ENCODE data around the gene ITCH. TPM values are rescaled to one million over a fixed set of nuclear protein-coding genes. Genes with fewer than 3 reads are reported as not detected.
A peak's percentile ranks its signal among the peaks of the same experiment; 100 is the strongest.
"Not testable (repeated sequence)": the region's sequence is repeated elsewhere in the genome, so short reads cannot be mapped to it uniquely, and the experiment has no call there.

ITCH gene
- polyA plus RNA-seq, 3 donors: 8.3 to 13.3 (median 12.1) TPM

- 89 to 91% (median 89%) methylated on average over 10 of the region's 10 CpGs for WGBS, 3 donors
- H3K27ac ChIP-seq (ENCODE audit: low read depth, low read length): not testable (repeated sequence)
Observed at GRCh38 chr20:34340726-34341125, 22.3 kb upstream of the ITCH start.

- WGBS, 3 donors: 95 to 96% (median 96%) methylated on average over 9 of the region's 9 CpGs
- H3K27ac ChIP-seq (ENCODE audit: low read depth, low read length): not testable (repeated sequence)
Observed at GRCh38 chr20:34341199-34341598, 21.9 kb upstream of the ITCH start.

- H3K27ac ChIP-seq (ENCODE audit: low read depth, low read length): no peak overlapping the region
- 80 to 82% (median 82%) methylated on average over 10 of the region's 10 CpGs for WGBS, 3 donors
Observed at GRCh38 chr20:34343458-34344211, 19.4 kb upstream of the ITCH start.

- 70 to 93% (median 89%) methylated on average over 5 of the region's 5 CpGs for WGBS, 3 donors
- H3K27ac ChIP-seq (ENCODE audit: low read depth, low read length): no peak overlapping the region
Observed at GRCh38 chr20:34344238-34344637, 18.8 kb upstream of the ITCH start.

- 87 to 91% (median 90%) methylated on average over 6 of the region's 6 CpGs for WGBS, 3 donors
- H3K27ac ChIP-seq (ENCODE audit: low read depth, low read length): no peak overlapping the region
Observed at GRCh38 chr20:34345402-34345736, 17.7 kb upstream of the ITCH start.

- H3K27ac ChIP-seq (ENCODE audit: low read depth, low read length): not testable (repeated sequence)
- WGBS, 3 donors: 88 to 92% (median 91%) methylated on average over 9 to 10 of the region's 10 CpGs
Observed at GRCh38 chr20:34345839-34346532, 17.1 kb upstream of the ITCH start.

- WGBS, 3 donors: 80 to 96% (median 90%) methylated on average over 9 of the region's 9 CpGs
- H3K27ac ChIP-seq (ENCODE audit: low read depth, low read length): not testable (repeated sequence)
Observed at GRCh38 chr20:34346533-34346865, 16.6 kb upstream of the ITCH start.

GRCh38 chr20:34347571-34347970 lies 15.5 kb upstream of the ITCH start:
- no peak overlapping the region for H3K27ac ChIP-seq (ENCODE audit: low read depth, low read length)
- WGBS, 3 donors: 81 to 84% (median 82%) methylated on average over 4 of the region's 4 CpGs

GRCh38 chr20:34350095-34350494 lies 13.0 kb upstream of the ITCH start:
- WGBS, 3 donors: 42 to 74% (median 53%) methylated on average over 3 of the region's 3 CpGs
- H3K27ac ChIP-seq (ENCODE audit: low read depth, low read length): no peak overlapping the region

- WGBS, 3 donors: 90 to 94% (median 91%) methylated on average over 6 of the region's 6 CpGs
Observed at GRCh38 chr20:34353467-34353866, 9.6 kb upstream of the ITCH start.

GRCh38 chr20:34355427-34355826 lies 7.6 kb upstream of the ITCH start:
- 49 to 74% (median 71%) methylated on average over 2 of the region's 2 CpGs for WGBS, 3 donors
- no peak overlapping the region for H3K27ac ChIP-seq (ENCODE audit: low read depth, low read length)

More at GRCh38 chr20:34353467-34353866, 9.6 kb upstream of the ITCH start:
- H3K27ac ChIP-seq (ENCODE audit: low read depth, low read length): not testable (repeated sequence)

GRCh38 chr20:34359729-34360128 lies 3.3 kb upstream of the ITCH start:
- not testable (repeated sequence) for H3K27ac ChIP-seq (ENCODE audit: low read depth, low read length)
- 94 to 96% (median 96%) methylated on average over 9 of the region's 9 CpGs for WGBS, 3 donors

GRCh38 chr20:34362502-34363061 lies 491 bp upstream of the ITCH start:
- H3K27ac ChIP-seq (ENCODE audit: low read depth, low read length): no peak overlapping the region
- WGBS, 3 donors: 65 to 73% (median 68%) methylated on average over 8 of the region's 8 CpGs

GRCh38 chr20:34363465-34364222 lies 571 bp downstream of the ITCH start:
- 1% methylated on average over 58 to 67 of the region's 70 CpGs for WGBS, 3 donors

GRCh38 chr20:34364223-34364506 lies 1.1 kb downstream of the ITCH start:
- WGBS, 3 donors: 22 to 54% (median 33%) methylated on average over 4 of the region's 4 CpGs
- H3K27ac ChIP-seq (ENCODE audit: low read depth, low read length): no peak overlapping the region

More at GRCh38 chr20:34363465-34364222, 571 bp downstream of the ITCH start:
- H3K27ac ChIP-seq (ENCODE audit: low read depth, low read length): peak overlapping the region; percentile 38

- H3K27ac ChIP-seq (ENCODE audit: low read depth, low read length): no peak overlapping the region
- 52 to 70% (median 62%) methylated on average over 3 of the region's 3 CpGs for WGBS, 3 donors
Observed at GRCh38 chr20:34365765-34366213, 2.7 kb downstream of the ITCH start.

- no peak overlapping the region for H3K27ac ChIP-seq (ENCODE audit: low read depth, low read length)
- 86 to 93% (median 87%) methylated on average over 5 of the region's 5 CpGs for WGBS, 3 donors
Observed at GRCh38 chr20:34367155-34367554, 4.1 kb downstream of the ITCH start.

GRCh38 chr20:34367911-34368310 lies 4.8 kb downstream of the ITCH start:
- not testable (repeated sequence) for H3K27ac ChIP-seq (ENCODE audit: low read depth, low read length)
- WGBS, 3 donors: 87 to 90% (median 88%) methylated on average over 9 of the region's 9 CpGs

- 54 to 63% (median 60%) methylated on average over 4 of the region's 4 CpGs for WGBS, 3 donors
- H3K27ac ChIP-seq (ENCODE audit: low read depth, low read length): no peak overlapping the region
Observed at GRCh38 chr20:34368547-34368946, 5.5 kb downstream of the ITCH start.
